ENCODE results near the gene GC. TPM values are rescaled to one million over a fixed set of nuclear protein-coding genes. Genes with fewer than 3 reads are reported as not detected.
A peak's percentile ranks its signal among the peaks of the same experiment; 100 is the strongest.
"Not testable (repeated sequence)": the region's sequence is repeated elsewhere in the genome, so short reads cannot be mapped to it uniquely, and the experiment has no call there.

Gene GC
- total RNA-seq, 1 experiment from 2014 or later: not detected

DNA sequence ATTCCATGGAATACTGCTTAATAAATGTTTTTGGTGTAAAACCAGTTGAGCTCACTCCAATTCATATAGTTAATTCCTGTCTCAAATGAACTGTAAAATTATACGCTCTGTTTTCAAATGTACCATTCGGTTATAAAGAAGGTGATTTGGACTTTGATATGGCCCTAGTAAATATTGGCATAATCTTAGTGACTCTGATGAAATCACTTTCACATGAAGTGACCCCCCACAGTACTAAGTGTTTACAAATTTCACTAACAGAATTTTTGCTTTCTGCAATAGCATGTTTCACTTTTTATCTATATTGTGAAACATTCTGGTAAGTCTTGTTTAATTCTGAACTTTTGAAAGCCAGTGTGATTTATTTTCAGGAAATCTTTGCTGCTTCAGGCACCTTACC, 10.9 kb downstream of the GC start:
- Histone ChIP-seq H3K4me3 (no peak overlapping the region), H3K9me3 (no peaks in the 10 kb centered on the region), H3K36me3 (no peaks in the 10 kb centered on the region), H3K27me3 (no peaks in the 10 kb centered on the region; the same call in 1 of the 2 replicates)
- no peak for DNase-seq

DNA sequence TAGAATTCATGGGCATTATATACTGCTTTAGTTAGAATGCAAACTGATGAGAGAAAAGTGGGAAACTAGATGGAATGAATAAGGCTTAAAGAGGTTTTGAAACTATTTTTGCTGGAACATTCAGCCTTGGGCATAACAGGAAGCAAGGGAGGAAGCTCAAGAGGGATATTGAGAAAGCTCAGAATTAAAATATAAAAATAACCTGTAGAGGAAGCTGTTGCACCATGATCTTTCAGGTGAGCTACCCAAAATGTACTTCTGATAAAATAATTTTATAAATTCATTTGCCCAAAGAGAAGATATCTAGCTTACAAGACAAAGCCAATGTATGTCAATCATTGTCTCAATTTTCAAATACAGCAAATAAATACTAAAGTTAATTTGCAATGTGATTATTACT, 11.3 kb downstream of the GC start:
- no peaks in the 10 kb centered on the region; the same call in 1 of the 2 replicates for H3K27me3 ChIP-seq
- no peak for DNase-seq
- no peak overlapping the region for H3K4me3 ChIP-seq
- H3K36me3 ChIP-seq: no peaks in the 10 kb centered on the region
- no peaks in the 10 kb centered on the region for H3K9me3 ChIP-seq

DNA sequence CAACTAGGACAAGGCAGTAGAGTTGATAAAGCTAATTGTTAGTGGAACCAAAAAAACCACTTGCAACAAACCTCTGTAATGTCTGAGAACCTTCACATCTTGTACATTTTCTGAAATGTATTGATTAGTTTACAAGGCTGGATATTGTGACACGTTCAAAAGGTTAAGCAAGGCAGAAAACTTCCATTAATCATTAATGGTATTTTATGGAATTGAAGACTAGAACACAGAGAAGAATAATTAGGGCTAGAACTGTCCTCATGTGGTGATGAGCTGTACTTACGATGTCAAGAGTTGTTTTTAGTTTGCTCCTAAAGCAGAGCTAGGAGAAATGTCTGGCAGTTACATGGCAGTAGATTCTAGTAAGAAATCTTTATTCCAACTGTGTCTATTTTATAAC, 12.3 kb downstream of the GC start:
- Histone ChIP-seq H3K36me3 (no peaks in the 10 kb centered on the region), H3K9me3 (no peaks in the 10 kb centered on the region), H3K27me3 (no peaks in the 10 kb centered on the region; the same call in 1 of the 2 replicates)

GRCh38 chr4:71769434-71769833, 14.4 kb downstream of the GC start:
- H3K4me3 ChIP-seq: no peak overlapping the region
- no peaks in the 10 kb centered on the region for H3K27me3 ChIP-seq
- no peak for DNase-seq
- no peaks in the 10 kb centered on the region for H3K9me3 ChIP-seq
- no peaks in the 10 kb centered on the region for H3K36me3 ChIP-seq

More for the DNA sequence above, 12.3 kb downstream of the GC start:
- no peak overlapping the region for H3K4me3 ChIP-seq
- no peak for DNase-seq

GRCh38 chr4:71768123-71768522, 15.8 kb downstream of the GC start:
- Histone ChIP-seq H3K27me3 (no peaks in the 10 kb centered on the region), H3K9me3 (no peaks in the 10 kb centered on the region), H3K4me3 (no peak overlapping the region), H3K36me3 (no peaks in the 10 kb centered on the region)
- DNase-seq: no peak

DNA sequence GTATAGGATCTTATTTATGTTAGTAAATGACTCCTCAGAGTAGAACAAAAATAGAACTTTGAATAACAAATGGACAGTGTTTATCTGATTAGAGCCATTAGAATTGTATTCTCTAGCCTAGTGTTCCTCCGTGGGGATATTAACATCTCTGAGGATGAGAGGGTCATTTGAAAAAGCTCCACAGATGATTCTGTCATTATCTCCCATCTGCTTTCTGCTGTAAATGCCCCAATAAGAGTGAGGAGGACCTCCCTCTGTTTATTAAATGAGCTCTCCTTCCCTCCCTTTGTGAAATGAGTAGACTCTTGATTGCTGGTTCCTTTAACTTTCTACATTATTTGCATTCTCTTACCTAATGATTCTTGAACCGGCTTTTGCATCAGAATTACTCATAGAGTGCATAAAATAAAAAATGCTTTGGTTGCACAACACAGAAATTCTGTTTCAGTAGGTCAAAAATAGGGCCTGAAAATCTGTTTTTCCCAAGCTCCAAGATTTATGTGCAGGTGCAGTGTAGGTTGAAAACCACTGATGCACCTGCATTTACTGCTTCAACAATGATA, 18.0 kb downstream of the GC start:
- Histone ChIP-seq H3K9me3 (no peaks in the 10 kb centered on the region), H3K27me3 (no peaks in the 10 kb centered on the region), H3K4me3 (no peak overlapping the region), H3K36me3 (no peaks in the 10 kb centered on the region)
- DNase-seq: no peak

DNA sequence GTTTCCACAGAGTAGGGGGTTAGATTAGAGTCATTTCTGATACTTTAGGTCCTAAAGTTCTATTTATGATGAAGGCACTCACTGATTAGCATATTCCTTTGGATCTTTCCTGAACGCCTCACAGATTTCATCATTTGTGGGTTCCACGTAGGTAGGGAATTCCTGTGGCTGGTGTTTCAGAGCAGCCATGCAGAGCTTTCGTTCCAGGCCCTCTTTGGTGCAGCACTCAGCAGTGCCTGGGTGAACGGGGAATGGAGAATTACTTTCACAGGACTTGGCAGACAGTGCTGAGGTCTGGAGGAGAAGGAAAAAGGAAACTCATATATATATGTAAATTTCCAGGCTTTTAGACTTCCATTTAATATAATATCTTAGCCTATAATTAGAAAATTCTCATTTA, 18.5 kb downstream of the GC start:
- Histone ChIP-seq H3K27me3 (no peaks in the 10 kb centered on the region), H3K4me3 (no peak overlapping the region), H3K9me3 (no peaks in the 10 kb centered on the region), H3K36me3 (no peaks in the 10 kb centered on the region)
- no peak for DNase-seq

- no peaks in the 10 kb centered on the region for H3K27me3 ChIP-seq
- H3K36me3 ChIP-seq: no peaks in the 10 kb centered on the region
- no peaks in the 10 kb centered on the region for H3K9me3 ChIP-seq
- H3K4me3 ChIP-seq: peak overlapping the region; percentile 21; the same call in 1 of the 2 replicates
- DNase-seq: no peak
Observed at GRCh38 chr4:71752383-71753042, 31.4 kb downstream of the GC start.

GRCh38 chr4:71749008-71749594, 34.8 kb downstream of the GC start:
- H3K9me3 ChIP-seq: no peaks in the 10 kb centered on the region

DNA sequence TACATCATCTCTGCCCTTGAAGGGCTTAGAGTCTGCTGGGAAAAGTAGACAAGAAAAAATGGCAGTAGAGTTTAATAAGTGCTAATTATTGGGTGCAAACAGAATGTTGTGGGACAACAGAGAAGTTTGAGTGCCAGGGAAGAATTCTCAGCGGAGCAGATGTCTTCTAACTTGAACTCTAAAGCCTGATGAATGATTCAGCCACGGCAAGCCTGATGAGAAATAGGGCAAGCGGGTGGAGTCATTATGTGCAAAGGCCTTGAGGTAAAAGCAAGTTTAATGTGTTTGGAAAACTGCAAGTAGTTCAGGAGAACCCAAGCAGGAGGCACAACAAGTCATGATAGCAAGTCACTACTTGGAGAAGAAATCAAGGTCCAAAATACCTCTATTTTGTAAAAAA, 37.5 kb downstream of the GC start:
- no peak for DNase-seq
- Histone ChIP-seq H3K36me3 (no peaks in the 10 kb centered on the region), H3K9me3 (no peaks in the 10 kb centered on the region), H3K4me3 (no peak overlapping the region), H3K27me3 (no peaks in the 10 kb centered on the region)

More at GRCh38 chr4:71749008-71749594, 34.8 kb downstream of the GC start:
- no peak for DNase-seq
- Histone ChIP-seq H3K4me3 (no peak overlapping the region), H3K27me3 (no peaks in the 10 kb centered on the region), H3K36me3 (no peaks in the 10 kb centered on the region)

DNA sequence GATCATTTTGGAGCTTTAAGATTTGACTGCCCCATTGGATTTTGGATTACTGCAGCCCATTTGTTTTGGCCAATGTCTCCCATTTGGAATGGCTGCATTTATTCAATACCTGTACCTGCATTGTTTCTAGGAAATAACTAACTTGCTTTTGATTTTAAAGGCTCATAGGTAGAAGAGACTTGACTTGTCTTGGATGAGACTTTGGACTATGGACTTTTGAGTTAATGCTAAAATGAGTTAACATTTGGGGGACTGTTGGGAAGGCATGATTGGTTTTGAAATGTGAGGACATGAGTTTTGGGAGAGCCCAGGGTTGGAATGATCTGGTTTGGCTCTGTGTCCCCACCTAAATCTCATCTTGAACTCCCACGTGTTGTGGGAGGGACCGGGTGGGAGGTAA, 45.1 kb downstream of the GC start:
- not testable (repeated sequence) for H3K27me3 ChIP-seq, DNase-seq, H3K9me3 ChIP-seq, H3K36me3 ChIP-seq, H3K4me3 ChIP-seq

GRCh38 chr4:71732706-71733105, 51.2 kb downstream of the GC start:
- Histone ChIP-seq H3K9me3 (no peaks in the 10 kb centered on the region), H3K36me3 (no peaks in the 10 kb centered on the region), H3K27me3 (no peaks in the 10 kb centered on the region), H3K4me3 (no peak overlapping the region)
- no peak for DNase-seq

DNA sequence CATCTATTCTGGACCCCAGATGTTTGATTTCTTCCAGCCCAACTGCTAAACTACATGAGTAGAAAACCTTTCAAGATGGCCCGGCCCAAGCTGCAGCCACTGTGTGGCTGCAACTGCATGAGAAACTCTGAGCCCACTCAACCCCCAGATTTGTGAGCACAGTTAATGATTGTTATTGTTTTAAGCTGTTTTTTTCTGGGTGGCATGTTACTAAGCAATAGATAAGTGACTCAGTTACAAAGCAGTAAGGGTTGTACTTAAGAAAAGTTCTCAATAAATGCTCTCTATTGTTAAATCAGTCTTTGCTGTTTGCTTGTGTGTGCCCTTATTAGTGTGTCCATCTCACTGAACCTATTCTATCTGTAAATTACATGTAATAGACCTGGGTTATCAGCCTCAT, 51.8 kb downstream of the GC start:
- H3K4me3 ChIP-seq: no peak overlapping the region
- H3K9me3 ChIP-seq: no peaks in the 10 kb centered on the region
- no peak for DNase-seq
- no peaks in the 10 kb centered on the region for H3K27me3 ChIP-seq
- no peaks in the 10 kb centered on the region for H3K36me3 ChIP-seq

- no peak for DNase-seq
- Histone ChIP-seq H3K9me3 (no peaks in the 10 kb centered on the region), H3K27me3 (no peaks in the 10 kb centered on the region), H3K4me3 (no peak overlapping the region), H3K36me3 (no peaks in the 10 kb centered on the region)
Observed at GRCh38 chr4:71729856-71730255, 54.0 kb downstream of the GC start.

- DNase-seq: no peak
- no peaks in the 10 kb centered on the region for H3K9me3 ChIP-seq
- H3K27me3 ChIP-seq: no peaks in the 10 kb centered on the region
- H3K36me3 ChIP-seq: no peaks in the 10 kb centered on the region
- no peak overlapping the region for H3K4me3 ChIP-seq
Observed at GRCh38 chr4:71713611-71714203, 70.2 kb downstream of the GC start.

GRCh38 chr4:71711985-71712348, 71.9 kb downstream of the GC start:
- Histone ChIP-seq H3K9me3 (no peaks in the 10 kb centered on the region), H3K27me3 (no peaks in the 10 kb centered on the region), H3K4me3 (no peak overlapping the region), H3K36me3 (no peaks in the 10 kb centered on the region)
- DNase-seq: no peak

GRCh38 chr4:71711044-71711984, 72.6 kb downstream of the GC start:
- Histone ChIP-seq H3K4me3 (no peak overlapping the region), H3K9me3 (no peaks in the 10 kb centered on the region), H3K36me3 (no peaks in the 10 kb centered on the region), H3K27me3 (no peaks in the 10 kb centered on the region)
- no peak for DNase-seq

Data from MG63 (cell line).